Suprapubic skin (tissue), 4 donors: ENCODE measurements around the gene LMAN1L. TPM values are rescaled to one million over a fixed set of nuclear protein-coding genes. Genes with fewer than 3 reads are reported as not detected.
A peak's percentile ranks its signal among the peaks of the same experiment; 100 is the strongest.

Experiments used
- DNase-seq, 2 donors: peaks; one replicate each; pipeline ENCODE4 v3.0.0-alpha.2; 2019; ENCODE audit warnings: low spot score in 2 of 2
- H3K27ac ChIP-seq: fragments of 200-600 bp; sonication (generic); one replicate; pipeline ENCODE4 v1.5.1; 2019
- H3K27me3 ChIP-seq: fragments of 200-600 bp; sonication (generic); one replicate; pipeline ENCODE4 v1.5.1; 2019
- H3K36me3 ChIP-seq: fragments of 200-600 bp; sonication (generic); one replicate; pipeline ENCODE4 v1.5.1; 2019
- H3K4me1 ChIP-seq: fragments of 200-600 bp; sonication (generic); one replicate; pipeline ENCODE4 v1.5.1; 2019
- H3K4me3 ChIP-seq: fragments of 200-600 bp; sonication (generic); one replicate; pipeline ENCODE4 v1.5.1; 2019; ENCODE audit warnings: mild to moderate bottlenecking
- H3K9me3 ChIP-seq: fragments of 200-600 bp; sonication (generic); one replicate; pipeline ENCODE4 v1.5.1; 2019
- EP300 ChIP-seq: sonication (generic); formaldehyde crosslinking; IDR thresholded peaks from one replicate; pipeline ENCODE4 v1.6.1; 2017; ENCODE audit warnings: antibody characterized with exemption
- POLR2A ChIP-seq, 2 donors: fragments of 450-650 bp; IDR thresholded peaks; one replicate each; pipeline ENCODE4 v1.6.1; 2017; ENCODE audit warnings: antibody characterized with exemption in 2 of 2, mild to moderate bottlenecking in 2 of 2, moderate library complexity in 2 of 2
- POLR2AphosphoS5 ChIP-seq, 3 donors: sonication (generic); formaldehyde crosslinking; IDR thresholded peaks; one replicate each; pipeline ENCODE4 v1.6.1; 2017; ENCODE audit warnings: antibody characterized with exemption in 3 of 3
- WGBS: methylation state at CpG from one replicate; pipeline ENCODE4 v1.1.5; 2018; 5-methylcytosine and 5-hydroxymethylcytosine counted together
- total RNA-seq, 4 donors: library from RNA; depleted of rRNA; stranded (reverse); fragments of >200 nt; gene quantifications; one replicate each; pipeline ENCODE4 v1.1.0, GENCODE V29; 2016
- TF ChIP-seq, protein P1 (sequence below), 2 donors: fragments of 200-600 bp in 1 of 2; fragments of 450-650 bp in 1 of 2; sonication (generic) in 1 of 2; IDR thresholded peaks; one replicate each; pipeline ENCODE4 v1.5.1; 2016 to 2019; ENCODE audit warnings: antibody characterized with exemption in 2 of 2, mild to moderate bottlenecking in 1 of 2, moderate library complexity in 1 of 2

Gene LMAN1L
- total RNA-seq, 4 donors from 2014 or later, result 0.42 TPM; not detected in 3

- DNase-seq, result no peak
- H3K4me3 ChIP-seq, result peak overlapping the region; percentile 96
- H3K27ac ChIP-seq, result peak overlapping the region; percentile 86
- TF ChIP-seq POLR2AphosphoS5 (IDR thresholded peaks at IDR 0.05) (no peak), POLR2A (IDR thresholded peaks at IDR 0.05) (no peak), EP300 (no peak)
- TF ChIP-seq, protein P1, sequence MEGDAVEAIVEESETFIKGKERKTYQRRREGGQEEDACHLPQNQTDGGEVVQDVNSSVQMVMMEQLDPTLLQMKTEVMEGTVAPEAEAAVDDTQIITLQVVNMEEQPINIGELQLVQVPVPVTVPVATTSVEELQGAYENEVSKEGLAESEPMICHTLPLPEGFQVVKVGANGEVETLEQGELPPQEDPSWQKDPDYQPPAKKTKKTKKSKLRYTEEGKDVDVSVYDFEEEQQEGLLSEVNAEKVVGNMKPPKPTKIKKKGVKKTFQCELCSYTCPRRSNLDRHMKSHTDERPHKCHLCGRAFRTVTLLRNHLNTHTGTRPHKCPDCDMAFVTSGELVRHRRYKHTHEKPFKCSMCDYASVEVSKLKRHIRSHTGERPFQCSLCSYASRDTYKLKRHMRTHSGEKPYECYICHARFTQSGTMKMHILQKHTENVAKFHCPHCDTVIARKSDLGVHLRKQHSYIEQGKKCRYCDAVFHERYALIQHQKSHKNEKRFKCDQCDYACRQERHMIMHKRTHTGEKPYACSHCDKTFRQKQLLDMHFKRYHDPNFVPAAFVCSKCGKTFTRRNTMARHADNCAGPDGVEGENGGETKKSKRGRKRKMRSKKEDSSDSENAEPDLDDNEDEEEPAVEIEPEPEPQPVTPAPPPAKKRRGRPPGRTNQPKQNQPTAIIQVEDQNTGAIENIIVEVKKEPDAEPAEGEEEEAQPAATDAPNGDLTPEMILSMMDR (IDR thresholded peaks at IDR 0.05), result no peak
- peaks cover 38% of the 10 kb centered on the region for H3K4me1 ChIP-seq
- peaks cover 49% of the 10 kb centered on the region for H3K36me3 ChIP-seq
- H3K9me3 ChIP-seq, result no peaks in the 10 kb centered on the region
- H3K27me3 ChIP-seq, result no peaks in the 10 kb centered on the region
- 30% methylated on average over 9 of the region's 18 CpGs for WGBS
Measured at GRCh38 chr15:74843445-74843828, 30.8 kb downstream of the LMAN1L start.

DNA sequence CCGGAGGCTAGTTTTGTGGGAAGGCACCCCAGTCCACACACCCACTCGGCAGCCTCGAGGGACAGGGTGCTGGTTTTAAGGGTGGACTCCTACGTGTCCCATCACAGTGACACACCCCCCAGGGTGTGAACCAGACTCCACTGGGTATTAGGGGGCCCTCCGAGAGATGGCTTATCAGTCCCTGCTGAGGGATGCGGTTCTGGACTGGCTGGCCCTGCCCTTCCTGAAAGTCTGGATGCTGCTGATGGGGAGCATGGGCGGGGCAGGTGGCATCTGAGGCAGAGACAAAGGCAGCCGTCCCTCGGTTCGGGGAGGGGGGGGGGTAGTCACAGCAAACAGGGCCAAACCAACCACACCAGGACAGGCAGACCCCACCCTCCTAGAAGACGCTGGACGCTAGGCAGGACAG is 31.3 kb downstream of the LMAN1L start:
- Histone ChIP-seq H3K4me1 (peaks cover 38% of the 10 kb centered on the region), H3K36me3 (peaks cover 49% of the 10 kb centered on the region), H3K27me3 (no peaks in the 10 kb centered on the region), H3K4me3 (peak overlapping the region; percentile 96), H3K9me3 (no peaks in the 10 kb centered on the region), H3K27ac (peak overlapping the region; percentile 86)
- TF ChIP-seq POLR2A (IDR thresholded peaks at IDR 0.05) (no peak), POLR2AphosphoS5 (IDR thresholded peaks at IDR 0.05) (no peak), EP300 (no peak)
- TF ChIP-seq, protein P1 (IDR thresholded peaks at IDR 0.05), result no peak
- DNase-seq, result no peak
- WGBS, result 32% methylated on average over 8 of the region's 12 CpGs

- Histone ChIP-seq H3K27ac (peak overlapping the region; percentile 86), H3K36me3 (peaks cover 48% of the 10 kb centered on the region), H3K27me3 (no peaks in the 10 kb centered on the region), H3K4me1 (peaks cover 38% of the 10 kb centered on the region), H3K4me3 (no peak overlapping the region), H3K9me3 (no peaks in the 10 kb centered on the region)
- WGBS, result 72% methylated on average over 12 of the region's 12 CpGs
- DNase-seq, result no peak
- TF ChIP-seq POLR2AphosphoS5 (IDR thresholded peaks at IDR 0.05), result no peak
- TF ChIP-seq, protein P1 (IDR thresholded peaks at IDR 0.05), result no peak
- no peak for TF ChIP-seq POLR2A (IDR thresholded peaks at IDR 0.05)
- TF ChIP-seq EP300, result no peak
Measured at GRCh38 chr15:74844319-74845207, 31.9 kb downstream of the LMAN1L start.

DNA sequence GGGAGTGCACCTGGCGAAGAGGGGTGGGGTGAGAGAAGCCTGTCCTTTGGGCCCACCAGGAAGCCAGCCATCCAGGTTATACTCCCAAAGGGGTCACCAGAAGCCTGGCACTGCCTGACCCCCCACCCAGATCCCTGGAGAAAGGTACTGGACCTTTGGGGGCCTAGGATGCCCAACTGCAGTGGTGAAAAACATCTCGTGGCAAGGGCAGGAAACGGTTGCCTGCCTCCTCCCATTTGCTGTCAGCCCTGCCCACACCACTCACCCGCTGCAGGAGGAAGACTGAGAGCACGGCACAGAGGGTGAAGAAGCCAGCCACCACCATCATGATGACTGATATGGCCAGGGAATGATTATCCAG is 32.6 kb downstream of the LMAN1L start:
- no CpG with 5 or more reads among the region's 5 CpGs for WGBS
- Histone ChIP-seq H3K27ac (peak overlapping the region; percentile 86), H3K4me1 (peaks cover 38% of the 10 kb centered on the region), H3K9me3 (no peaks in the 10 kb centered on the region), H3K27me3 (no peaks in the 10 kb centered on the region), H3K36me3 (peaks cover 51% of the 10 kb centered on the region), H3K4me3 (no peak overlapping the region)
- no peak for DNase-seq
- TF ChIP-seq EP300 (no peak), POLR2A (IDR thresholded peaks at IDR 0.05) (no peak), POLR2AphosphoS5 (IDR thresholded peaks at IDR 0.05) (no peak)
- TF ChIP-seq, protein P1 (IDR thresholded peaks at IDR 0.05), result no peak

DNA sequence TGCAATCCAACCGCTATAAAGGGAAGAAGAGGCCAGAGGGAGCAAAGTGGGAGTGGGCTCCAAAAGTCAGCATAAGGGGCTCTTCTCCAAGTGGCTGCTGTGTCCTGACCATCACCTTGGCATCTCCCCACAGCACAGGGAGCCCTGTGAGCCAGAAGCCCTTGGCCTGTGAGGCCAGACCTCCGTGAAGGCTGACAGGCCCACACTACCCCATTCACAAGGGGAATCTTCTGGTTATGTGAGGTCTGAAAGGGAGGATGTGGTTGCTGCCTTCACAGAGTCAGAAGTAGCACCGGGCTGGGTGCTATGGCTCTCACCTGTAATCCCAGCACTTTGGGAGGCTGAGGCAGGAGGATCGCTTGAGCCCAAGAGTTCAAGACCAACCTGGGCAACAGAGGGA is 32.9 kb downstream of the LMAN1L start:
- TF ChIP-seq EP300, result no peak
- no peak for TF ChIP-seq POLR2AphosphoS5 (IDR thresholded peaks at IDR 0.05)
- TF ChIP-seq, protein P1 (IDR thresholded peaks at IDR 0.05), result no peak
- TF ChIP-seq POLR2A (IDR thresholded peaks at IDR 0.05), result no peak
- no peak overlapping the region for H3K4me3 ChIP-seq
- 74% methylated on average over 4 of the region's 4 CpGs for WGBS
- peaks cover 38% of the 10 kb centered on the region for H3K4me1 ChIP-seq
- H3K9me3 ChIP-seq, result no peaks in the 10 kb centered on the region
- no peak for DNase-seq
- peaks cover 55% of the 10 kb centered on the region for H3K36me3 ChIP-seq
- no peaks in the 10 kb centered on the region for H3K27me3 ChIP-seq
- H3K27ac ChIP-seq, result no peak overlapping the region
